HG02642 (cell line): ENCODE results near the gene TAF4B.
"Not testable (repeated sequence)": the region's sequence is repeated elsewhere in the genome, so short reads cannot be mapped to it uniquely, and the experiment has no call there.

ENCODE experiments used
- ATAC-seq: cut with Tn5 transposase; IDR thresholded peaks from one replicate; pipeline ENCODE4 v1.9.1; 2021; ENCODE audit warnings: mild to moderate bottlenecking; ENCODE audit not compliant: unreplicated experiment, poor library complexity

TAF4B gene

GRCh38 chr18:26226229-26227050 is at the start of gene TAF4B:
Gene TAF4B (plus strand): TSS chr18:26226445. CDS start chr18:26226934, 489 bp downstream.
- peak; percentile 90 for ATAC-seq

GRCh38 chr18:26181343-26181826 is 44.9 kb upstream of the TAF4B start:
- ATAC-seq: peak; percentile 77

GRCh38 chr18:26183395-26184112 is 42.7 kb upstream of the TAF4B start:
- ATAC-seq: no peak

- no peak for ATAC-seq
Measured at GRCh38 chr18:26185267-26185666, 41.0 kb upstream of the TAF4B start.

- ATAC-seq: peak; percentile 87
Measured at GRCh38 chr18:26190506-26190905, 35.7 kb upstream of the TAF4B start.

- ATAC-seq: no peak
Measured at GRCh38 chr18:26192233-26192632, 34.0 kb upstream of the TAF4B start.

GRCh38 chr18:26196605-26197004 is 29.6 kb upstream of the TAF4B start:
- no peak for ATAC-seq

GRCh38 chr18:26202001-26202400 is 24.2 kb upstream of the TAF4B start:
- not testable (repeated sequence) for ATAC-seq

- no peak for ATAC-seq
Measured at GRCh38 chr18:26205318-26205717, 20.9 kb upstream of the TAF4B start.

- ATAC-seq: no peak
Measured at GRCh38 chr18:26206488-26206887, 19.8 kb upstream of the TAF4B start.

GRCh38 chr18:26207937-26208336 is 18.3 kb upstream of the TAF4B start:
- no peak for ATAC-seq

- ATAC-seq: no peak
Measured at GRCh38 chr18:26208977-26209376, 17.3 kb upstream of the TAF4B start.

- no peak for ATAC-seq
Measured at GRCh38 chr18:26210147-26210546, 16.1 kb upstream of the TAF4B start.

- ATAC-seq: peak; percentile 98
Measured at GRCh38 chr18:26215247-26215970, 10.8 kb upstream of the TAF4B start.

GRCh38 chr18:26225022-26225693 is 1.1 kb upstream of the TAF4B start:
- no peak for ATAC-seq

GRCh38 chr18:26225915-26226228 is 373 bp upstream of the TAF4B start:
- ATAC-seq: no peak

GRCh38 chr18:26227051-26227670 is 916 bp downstream of the TAF4B start:
- no peak for ATAC-seq

- no peak for ATAC-seq
Measured at GRCh38 chr18:26228562-26229260, 2.5 kb downstream of the TAF4B start.

GRCh38 chr18:26230497-26230896 is 4.3 kb downstream of the TAF4B start:
- ATAC-seq: no peak
